Astrocyte (in vitro differentiated cells and primary cell): ENCODE measurements around the gene SLC1A1.

Experiments used
- EZH2 ChIP-seq: IDR thresholded peaks from 2 replicates; pipeline ENCODE4 v1.6.1; 2012; ENCODE audit warnings: mild to moderate bottlenecking, low read length, inconsistent platforms; ENCODE audit not compliant: insufficient read depth
- TF ChIP-seq, protein P1 (sequence below): IDR thresholded peaks from 2 replicates; pipeline ENCODE4 v1.5.1; 2011; ENCODE audit warnings: low read depth, mild to moderate bottlenecking, inconsistent platforms, low read length, moderate library complexity; ENCODE audit not compliant: insufficient read depth

DNA sequence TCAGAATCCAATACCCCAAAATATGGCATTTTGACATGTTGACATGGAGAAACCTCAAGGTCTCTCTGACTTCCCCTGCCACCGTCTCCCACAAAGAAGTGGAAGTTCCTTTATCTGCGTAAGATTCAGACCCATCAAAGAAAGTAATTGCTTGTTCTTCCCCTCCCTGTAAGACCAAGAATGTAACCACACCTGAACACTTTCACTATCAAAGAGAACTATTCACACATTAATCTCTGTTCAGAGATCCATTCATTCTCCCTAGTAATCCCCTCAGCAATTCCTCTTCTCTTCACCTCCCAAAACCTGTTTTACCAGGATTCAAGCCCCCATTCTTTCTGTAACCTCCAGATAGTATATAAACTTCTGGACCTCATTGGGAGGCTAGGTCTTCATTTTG lies 4.1 kb upstream of the SLC1A1 start:
- TF ChIP-seq, protein P1, sequence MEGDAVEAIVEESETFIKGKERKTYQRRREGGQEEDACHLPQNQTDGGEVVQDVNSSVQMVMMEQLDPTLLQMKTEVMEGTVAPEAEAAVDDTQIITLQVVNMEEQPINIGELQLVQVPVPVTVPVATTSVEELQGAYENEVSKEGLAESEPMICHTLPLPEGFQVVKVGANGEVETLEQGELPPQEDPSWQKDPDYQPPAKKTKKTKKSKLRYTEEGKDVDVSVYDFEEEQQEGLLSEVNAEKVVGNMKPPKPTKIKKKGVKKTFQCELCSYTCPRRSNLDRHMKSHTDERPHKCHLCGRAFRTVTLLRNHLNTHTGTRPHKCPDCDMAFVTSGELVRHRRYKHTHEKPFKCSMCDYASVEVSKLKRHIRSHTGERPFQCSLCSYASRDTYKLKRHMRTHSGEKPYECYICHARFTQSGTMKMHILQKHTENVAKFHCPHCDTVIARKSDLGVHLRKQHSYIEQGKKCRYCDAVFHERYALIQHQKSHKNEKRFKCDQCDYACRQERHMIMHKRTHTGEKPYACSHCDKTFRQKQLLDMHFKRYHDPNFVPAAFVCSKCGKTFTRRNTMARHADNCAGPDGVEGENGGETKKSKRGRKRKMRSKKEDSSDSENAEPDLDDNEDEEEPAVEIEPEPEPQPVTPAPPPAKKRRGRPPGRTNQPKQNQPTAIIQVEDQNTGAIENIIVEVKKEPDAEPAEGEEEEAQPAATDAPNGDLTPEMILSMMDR, result no peak
- TF ChIP-seq EZH2, result no peak
